NCI-H2107 treated with DMSO at 0.1 percent for 48 hours (cell line): ENCODE results near the gene CENPA.
"Not testable (repeated sequence)": the region's sequence is repeated elsewhere in the genome, so short reads cannot be mapped to it uniquely, and the experiment has no call there.

Experiments used
- DNase-seq: peaks from one replicate; lab custom pipeline; 2025; ENCODE audit not compliant: unreplicated experiment; lab: John Stamatoyannopoulos, UW

Gene CENPA

DNA sequence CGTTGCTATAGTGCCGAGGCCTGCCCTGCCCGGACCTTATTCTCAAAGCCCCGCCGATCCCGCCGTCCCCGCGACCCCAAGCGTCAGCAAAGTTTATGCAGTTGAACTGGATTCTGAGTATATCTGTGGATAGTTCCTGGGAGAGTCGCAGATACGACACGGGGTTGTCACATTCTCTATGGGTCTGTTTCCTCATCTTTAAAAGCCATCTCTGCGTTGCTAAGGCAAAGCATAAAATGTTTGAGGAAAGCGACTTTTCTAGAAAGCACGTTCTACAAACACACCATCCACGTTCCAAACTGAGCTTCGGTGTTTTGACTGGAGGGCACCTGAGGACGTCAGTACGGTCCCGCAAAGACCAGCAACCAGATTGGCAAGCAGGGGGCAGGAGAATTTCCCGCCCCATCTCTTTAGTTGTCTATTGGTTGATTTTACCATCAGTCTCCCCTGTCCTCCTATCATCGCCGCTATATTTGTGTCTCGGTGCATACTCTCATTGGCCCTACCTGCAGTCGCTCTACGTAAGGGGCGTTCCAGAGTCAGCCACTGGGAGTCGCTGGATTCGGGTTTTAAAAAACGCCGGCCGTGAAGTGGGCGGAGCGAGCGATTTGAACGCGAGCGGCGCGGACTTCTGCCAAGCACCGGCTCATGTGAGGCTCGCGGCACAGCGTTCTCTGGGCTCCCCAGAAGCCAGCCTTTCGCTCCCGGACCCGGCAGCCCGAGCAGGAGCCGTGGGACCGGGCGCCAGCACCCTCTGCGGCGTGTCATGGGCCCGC is at the start of gene CENPA:
Gene CENPA, plus strand, starts transcription at position 626 of the 776 bp plus-strand sequence. Its CDS starts 141 bp downstream, at position 767.
- DNase-seq = peak; percentile 97

DNA sequence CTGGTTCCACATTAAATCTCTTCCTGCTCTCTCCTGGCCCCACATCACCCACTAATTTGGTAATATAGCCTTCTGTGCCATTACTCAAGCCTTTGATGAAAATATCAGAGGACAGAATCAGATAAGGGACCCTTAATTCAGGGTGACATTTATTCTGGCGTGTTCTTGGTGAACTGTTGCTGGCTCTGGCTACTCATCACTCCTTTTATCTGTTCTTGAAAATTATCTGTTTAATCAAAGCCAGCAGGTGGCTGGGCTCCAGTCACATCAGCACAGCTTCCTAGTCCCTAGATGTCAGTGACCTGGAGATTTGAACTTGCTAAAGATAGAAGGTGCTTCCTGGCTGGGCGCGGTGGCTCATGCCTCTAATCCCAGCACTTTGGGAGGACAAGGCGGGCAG is 48.6 kb upstream of the CENPA start:
- DNase-seq = no peak

DNA sequence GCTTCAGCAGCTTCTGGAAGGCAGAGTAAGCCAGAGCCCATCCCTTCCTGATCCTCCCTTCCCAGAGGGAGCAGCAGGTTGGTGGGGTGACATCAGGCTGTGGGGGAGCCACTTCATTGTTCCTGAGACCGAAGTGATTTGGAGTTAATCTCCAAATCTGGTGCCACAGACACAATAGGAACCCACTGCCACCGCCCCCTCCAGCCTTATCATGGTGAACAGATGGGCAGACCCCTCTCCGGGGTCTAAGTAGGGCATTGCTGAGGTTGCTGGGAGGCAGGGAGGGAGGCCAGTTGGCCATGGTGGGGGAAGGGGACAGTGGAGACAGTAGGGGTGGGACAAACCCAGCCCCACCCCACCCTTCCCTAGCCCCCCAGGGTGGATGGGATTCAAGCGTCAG is 47.4 kb upstream of the CENPA start:
- no peak for DNase-seq

DNA sequence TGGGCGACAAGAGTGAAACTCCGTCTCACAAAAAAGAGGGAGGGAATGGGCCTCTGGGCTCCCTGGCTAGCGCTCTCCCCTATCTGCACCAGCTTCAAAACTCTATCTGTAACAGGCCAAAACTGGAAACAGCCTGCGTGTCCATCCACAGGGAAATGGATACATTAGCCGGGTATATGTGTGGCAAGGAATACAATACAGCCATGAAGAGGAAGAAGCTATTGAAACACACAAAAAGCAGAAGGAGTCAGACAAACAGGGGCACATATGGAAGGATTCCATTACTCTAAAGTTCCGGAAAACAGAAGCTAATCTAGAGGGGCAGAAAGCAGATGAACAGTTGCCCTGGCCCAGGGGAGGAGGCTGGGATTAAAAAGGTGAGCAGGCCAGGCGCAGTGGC is 46.3 kb upstream of the CENPA start:
- DNase-seq = no peak

DNA sequence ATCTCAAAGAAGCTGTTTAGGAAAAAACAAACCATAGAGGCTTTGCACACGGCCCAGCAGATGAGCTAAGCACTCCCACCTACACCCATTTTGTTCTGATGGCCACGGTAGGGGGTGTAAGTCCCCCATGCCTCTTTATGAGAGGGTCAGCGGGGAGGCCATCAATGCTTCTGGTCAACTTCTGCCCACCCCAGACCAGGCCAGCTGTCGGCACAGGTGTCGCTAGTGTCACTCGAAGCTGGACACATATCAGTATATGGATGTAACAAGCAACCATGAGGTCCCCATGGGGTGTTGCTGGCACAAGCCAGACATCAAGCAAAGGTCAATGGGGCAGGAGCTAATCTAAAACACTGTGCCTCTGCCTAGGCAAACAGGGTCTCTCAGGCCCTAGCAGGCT is 45.5 kb upstream of the CENPA start:
- no peak for DNase-seq

DNA sequence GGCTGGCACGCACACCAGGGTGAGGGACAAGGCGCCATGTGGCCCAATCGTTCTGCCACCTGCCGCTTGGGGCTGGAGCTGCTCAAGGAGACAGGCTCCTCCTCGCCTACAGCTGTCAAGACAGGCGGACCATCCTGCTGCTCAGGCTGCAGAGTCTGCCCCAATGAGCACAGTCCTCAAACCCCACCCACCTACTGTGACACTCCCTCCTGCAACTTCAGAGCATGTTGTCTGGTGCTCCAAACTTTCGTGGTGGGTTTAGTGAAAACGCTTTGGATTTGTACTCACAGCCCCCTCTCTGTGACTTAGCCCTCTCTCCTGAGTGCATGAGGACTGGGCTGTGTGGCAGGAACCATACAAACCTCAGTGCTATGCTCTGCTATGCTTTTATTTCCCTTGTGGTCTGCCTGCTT is 45.0 kb upstream of the CENPA start:
- DNase-seq = no peak

DNA sequence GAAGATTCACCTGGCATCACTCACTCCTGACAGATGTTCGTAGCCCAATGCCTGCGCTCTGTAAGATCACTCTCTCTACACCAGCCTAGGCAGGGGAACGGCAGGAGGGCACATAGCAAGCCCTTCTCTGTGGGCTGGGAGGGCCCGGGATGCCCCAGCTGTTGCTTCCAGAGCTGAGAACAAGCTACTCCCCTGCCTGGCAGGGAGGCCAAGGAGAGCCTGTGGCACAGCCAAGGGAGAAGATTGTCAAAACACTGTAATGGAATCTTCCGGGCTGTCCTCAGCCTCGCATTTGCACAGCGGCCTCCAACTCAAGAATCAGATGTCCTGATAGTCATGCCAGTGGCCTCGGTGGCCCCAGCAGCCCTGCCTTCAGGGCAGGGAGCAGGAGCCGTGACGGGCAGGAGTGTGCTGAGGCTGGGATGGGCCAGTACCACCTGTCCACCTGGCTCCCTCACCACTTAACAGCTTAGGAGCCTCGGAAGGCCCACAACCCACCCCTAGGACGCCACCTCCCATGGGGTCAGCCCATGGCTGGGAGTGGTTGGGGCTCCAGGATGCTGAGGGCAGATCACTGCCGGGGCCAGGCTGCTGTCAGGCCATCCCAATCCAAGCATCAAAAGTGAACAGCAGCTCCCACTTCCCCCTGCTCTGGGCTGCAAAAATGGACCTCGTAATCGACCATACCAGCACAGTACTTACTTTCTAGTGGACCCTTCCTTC is 43.6 kb upstream of the CENPA start:
- DNase-seq = no peak

DNA sequence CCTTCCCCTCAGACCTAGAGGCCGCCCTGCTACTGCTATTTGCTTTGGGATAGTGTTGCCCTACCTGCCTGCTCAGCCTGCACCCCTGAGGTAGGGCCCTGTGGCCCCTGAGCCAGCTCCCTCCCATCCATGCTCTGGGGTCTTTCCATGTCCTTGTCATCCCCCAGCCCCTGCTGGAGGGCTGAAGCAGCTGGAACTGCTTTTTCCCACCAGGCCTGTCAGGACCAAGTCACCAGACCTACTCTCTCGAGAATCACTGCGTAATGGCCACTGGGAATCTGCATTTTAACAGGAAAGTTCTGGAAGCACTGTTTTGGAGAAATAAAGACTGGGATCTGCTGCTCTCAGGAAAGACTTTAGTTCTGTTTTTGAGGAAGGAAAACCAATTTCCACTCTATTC is 42.0 kb upstream of the CENPA start:
- no peak for DNase-seq

DNA sequence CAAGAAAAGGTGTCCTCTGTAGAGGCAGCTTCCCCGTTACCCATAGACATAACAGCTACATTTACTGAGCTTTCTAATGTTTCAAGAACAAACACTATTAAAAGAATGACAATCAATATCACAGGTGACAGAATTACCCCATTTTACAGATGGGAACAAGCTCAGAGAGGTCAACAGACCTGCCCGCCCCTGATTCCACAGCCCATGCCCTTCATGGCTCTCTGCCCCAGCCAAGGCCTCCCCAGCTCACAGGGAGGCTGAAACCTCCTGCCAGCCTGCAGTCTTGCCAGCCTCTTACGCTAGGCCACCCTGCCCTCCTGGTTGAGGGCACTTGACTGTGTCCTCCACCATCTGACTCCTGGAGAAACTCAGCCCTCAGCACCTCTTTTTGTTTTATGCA is 40.9 kb upstream of the CENPA start:
- no peak for DNase-seq

DNA sequence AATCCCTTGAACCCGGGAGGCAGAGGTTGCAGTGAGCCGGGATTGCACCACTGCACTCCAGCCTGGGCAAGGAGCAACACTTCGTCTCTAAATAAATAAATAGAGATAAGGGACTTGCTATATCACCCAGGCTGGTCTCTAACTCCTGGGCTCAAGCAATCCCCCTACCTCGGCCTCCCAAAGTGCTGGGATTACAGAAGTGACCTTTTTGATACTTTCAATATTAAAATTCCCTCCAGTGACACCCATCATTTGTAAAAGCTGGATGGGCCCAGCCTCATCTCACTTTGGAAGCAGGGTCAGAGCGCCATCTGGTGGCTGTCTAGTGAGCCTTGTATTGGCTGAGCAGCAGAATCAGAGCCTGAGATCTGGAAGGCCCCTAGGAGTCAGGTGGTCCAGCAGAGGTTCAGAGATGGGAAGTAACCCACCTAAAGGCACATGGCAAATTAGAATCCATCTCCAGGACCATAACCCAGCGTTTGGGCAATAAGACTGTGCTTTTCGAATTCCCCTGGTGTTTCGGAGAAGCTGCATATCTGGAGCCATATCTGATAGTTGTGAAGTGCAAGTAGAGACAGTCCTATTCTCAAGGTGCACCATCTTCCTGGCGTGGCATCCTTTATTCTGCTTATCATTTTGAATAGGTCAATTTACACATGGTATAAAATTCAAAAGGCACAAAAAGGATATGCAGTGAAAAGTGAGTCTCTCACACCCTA is 40.1 kb upstream of the CENPA start:
- DNase-seq = peak; percentile 44

DNA sequence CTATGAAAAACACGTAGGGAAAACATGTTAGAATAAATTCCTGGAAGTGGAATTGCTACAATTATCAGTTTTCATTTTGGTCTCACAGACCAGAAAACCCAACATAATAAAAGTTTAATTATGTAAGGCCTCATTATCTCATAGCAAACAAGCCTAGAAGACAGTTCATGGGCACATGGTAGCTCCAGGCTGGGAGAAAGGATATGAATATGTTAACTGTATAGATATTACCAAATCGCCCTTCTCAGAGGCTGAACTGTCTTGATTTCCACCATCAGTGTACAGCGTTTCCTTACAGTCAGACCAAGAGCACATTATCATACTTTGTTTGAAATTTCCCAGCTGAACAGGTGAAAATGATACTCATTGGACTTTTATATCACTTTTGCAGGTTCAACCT is 38.9 kb upstream of the CENPA start:
- DNase-seq = no peak

DNA sequence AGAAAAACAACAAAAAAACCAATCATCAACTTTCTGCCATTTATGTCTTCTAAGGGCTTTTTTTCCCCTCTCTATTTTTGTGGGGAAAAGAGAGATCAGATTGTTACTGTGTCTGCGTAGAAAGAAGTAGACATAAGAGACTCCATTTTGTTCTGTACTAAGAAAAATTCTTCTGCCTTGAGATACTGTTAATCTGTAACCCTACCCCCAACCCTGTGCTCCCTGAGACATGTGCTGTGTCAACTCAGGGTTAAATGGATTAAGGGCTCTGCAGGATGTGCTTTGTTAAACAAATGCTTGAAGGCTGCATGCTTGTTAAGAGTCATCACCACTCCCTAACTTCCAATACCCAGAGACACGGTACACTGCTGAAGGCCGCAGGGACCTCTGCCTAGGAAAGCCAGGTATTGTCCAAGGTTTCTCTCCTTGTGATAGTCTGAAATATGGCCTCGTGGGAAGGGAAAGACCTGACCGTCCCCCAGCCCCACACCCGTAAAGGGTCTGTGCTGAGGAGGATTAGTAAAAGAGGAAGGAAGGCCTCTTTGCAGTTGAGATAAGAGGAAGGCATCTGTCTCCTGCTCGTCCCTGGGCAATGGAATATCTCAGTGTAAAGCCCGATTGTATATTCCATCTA is 36.0 kb upstream of the CENPA start:
- not testable (repeated sequence) for DNase-seq

DNA sequence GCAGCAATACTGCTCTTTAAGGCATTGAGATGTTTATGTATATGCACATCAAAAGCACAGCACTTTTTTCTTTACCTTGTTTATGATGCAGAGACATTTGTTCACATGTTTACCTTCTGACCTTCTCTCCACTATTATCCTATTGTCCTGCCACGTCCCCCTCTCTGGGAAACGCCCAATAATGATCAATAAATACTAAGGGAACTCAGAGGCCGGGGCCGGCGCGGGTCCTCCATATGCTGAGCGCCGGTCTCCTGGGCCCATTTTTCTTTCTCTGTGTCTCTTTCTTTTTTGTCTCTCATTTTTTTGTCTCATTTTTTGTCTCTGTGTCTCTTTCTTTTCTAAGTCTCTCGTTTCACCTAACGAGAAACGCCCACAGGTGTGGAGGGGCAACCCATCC is 35.4 kb upstream of the CENPA start:
- DNase-seq = not testable (repeated sequence)

DNA sequence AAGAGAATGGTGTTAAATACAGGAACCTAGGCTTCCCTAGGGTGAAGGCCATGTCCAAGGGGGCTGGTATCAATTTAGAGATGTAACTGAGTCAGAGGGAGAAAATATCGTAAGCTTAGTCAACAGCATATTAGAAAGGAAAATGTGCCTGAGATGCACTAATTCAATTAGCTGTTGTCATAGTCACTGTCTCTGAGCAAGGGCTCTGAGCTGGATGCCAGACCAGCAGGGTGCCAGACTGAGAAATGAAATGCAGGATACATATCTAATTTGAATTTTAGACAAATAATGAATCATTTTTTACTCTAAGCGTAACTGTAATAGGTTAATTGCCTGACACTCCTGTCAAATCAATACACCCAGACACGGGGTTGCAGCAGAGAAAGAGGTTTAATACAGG is 33.2 kb upstream of the CENPA start:
- DNase-seq = no peak

DNA sequence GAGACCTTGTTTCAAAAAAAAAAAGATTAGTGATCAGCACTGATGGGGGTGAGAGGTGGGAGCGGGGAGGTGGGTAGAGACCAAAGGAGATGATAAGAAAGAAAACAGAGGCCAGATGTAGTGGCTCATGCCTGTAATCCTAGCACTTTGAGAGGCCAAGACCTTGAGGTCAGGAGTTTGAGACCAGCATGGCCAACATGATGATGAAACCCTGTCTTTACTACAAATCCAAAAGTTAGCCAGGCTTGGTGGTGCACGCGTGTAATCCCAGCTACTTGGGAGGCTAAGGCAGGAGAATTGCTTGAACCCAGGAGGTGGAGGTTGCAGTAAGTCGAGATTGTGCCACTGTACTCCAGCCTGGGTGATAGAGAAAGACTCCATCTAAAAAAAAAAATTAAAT is 31.3 kb upstream of the CENPA start:
- no peak for DNase-seq

DNA sequence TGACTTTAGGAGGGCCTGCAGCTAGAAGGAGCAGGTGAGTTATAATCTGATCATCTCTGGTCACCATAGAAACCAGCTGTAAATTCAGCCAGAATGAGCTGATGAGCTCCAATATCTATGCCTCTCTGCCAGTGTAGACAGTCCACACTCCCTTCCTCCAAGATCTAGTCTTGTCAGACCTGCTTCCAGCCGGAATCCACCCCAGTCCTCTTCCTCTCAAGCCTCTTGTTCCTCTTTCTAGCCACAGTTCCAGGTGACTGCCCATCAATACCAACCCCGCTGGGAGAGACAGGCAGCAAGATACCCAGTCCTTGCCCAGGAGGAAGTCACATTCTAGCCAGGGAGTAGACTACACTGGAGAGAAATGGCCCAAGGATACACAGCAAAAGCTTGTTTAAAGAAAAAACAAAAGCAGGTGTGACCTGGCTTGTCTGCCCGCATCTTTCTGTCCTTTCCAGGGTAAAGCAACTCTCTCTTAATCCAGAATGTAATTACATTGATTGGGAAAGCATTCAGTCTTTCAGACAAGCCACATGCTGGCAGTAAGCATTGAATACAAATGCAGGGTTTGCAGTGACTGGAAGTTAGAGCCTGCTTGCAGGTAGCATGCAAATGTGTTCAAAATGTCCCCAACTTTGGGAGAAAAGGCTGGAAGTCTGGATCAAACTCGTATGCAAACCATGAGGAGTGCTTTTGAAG is 30.7 kb upstream of the CENPA start:
- DNase-seq = peak; percentile 41

DNA sequence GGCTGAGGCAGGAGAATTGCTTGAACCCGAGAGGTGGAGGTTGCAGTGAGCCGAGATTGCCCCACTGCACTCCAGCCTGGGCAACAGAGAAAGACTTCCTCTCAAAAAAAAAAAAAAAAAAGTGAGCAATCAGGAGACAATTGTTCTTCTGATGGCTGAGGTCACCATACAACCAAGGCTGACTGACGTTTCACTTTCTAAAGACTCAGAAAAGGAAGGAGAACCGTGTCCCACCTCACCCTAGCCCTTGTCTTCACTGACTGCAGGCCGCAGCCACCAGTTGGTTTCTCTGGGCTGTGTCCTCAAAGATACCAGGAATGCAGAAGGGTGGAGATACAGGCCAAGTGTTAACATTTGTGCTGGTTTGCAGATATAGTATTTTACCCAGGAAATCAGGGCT is 29.5 kb upstream of the CENPA start:
- no peak for DNase-seq

DNA sequence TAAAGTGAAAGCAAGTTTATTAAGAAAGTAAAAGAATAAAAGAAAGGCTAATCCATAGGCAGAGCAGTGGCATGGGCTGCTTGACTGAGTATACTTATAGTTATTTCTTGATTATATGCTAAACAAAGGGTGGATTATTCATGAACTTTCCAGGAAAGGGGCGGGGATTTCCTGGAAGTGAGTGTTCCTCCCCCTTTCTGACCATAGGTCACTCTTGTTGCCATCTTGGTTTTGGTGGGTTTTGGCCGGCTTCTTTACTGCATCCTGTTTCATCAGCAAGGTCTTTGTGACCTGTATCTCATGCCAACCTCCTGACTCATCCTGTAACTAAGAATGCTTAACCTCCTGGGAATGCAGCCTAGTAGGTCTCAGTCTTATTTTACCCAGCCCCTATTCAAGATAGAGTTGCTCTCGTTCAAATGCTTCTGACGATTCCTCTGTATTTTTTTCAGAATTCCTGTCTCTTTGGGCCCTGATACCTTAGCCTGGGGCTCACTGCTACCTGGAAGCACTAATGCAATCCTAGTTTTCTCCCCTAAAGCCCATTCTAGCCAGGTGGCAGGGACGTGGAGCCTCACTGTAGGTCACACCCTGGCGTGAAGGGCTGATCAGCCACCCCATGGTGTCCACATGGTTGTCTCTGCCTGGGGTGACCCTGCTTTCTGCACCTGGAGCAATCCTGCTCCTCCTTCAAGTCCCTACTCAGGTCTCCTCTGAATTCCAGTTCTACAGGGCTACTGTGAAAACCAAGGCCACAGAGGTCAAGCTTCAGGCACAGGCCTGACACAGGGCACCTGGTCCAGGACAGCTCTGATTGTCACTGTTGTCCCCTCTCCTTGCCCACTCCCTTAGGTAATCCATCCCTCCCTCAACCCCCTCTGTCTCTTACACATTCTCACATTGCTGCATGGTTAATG is 27.7 kb upstream of the CENPA start:
- DNase-seq = no peak

DNA sequence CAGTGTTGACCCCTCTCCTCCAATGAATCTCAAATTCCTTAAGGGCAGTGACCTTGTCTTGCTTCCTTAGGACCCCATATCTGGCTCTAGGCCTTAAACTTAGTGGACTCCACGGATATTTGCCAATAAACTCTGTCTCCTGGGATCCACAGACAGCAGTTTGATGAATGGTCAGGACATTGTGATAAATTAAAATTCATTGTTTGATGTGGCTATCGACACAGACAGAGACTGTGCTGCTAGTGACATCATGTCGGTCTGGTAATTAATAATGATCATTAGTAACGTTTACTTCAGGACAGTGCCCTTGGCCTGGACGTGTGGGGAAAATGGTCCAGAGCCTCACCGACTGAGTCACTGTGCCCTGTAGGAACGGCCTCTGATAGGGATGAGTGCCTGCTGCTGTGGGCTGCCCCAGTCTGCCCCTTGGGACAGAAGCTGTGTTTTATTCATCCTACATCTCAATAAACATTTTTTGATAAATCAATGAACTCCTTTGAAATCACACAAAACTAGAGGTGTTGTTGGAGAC is 27.0 kb upstream of the CENPA start:
- DNase-seq = no peak

DNA sequence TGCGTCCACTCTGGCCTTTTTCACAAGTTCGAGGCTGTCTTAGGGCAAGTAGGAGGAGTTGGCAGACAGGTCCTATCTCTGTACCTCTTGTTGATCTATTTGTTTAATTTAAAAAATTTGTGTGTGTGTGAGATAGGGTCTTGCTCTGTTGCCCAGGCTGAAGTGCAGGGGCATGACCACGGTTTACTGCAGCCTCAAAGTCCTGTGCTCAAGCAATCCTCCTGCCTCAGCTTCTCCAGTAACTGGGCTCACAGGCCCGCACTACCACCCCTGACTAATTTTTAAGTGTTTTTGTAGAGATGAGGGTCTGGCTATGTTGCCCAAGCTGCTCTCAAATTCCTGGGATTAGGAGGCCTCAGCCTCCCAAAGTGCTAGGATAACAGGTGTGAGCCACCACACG is 26.0 kb upstream of the CENPA start:
- no peak for DNase-seq
